Stimulated activated effector memory CD8-positive, alpha-beta T cell treated with anti-CD3 and anti-CD28 coated beads, Interleukin-12 subunit alpha, Interleukin-12 subunit beta, amount 100 ng/mL, for 72 hours (primary cell): ENCODE measurements around the gene SMCO2.

Experiments used
- ATAC-seq: fragments of 150-1000 bp; cut with Tn5 transposase; 2 replicates; pipeline ENCODE4 v1.10.0; 2021
- DNase-seq, 2 donors: peaks; one replicate each; pipeline ENCODE4 v3.0.0; 2021 to 2022; ENCODE audit warnings: low spot score in 2 of 2
- H3K27ac Mint-ChIP-seq: one replicate; pipeline ENCODE4 v1.8.0; 2022; ENCODE audit warnings: mild to moderate bottlenecking, mixed read lengths
- H3K36me3 Mint-ChIP-seq: one replicate; pipeline ENCODE4 v1.8.0; 2022; ENCODE audit warnings: mild to moderate bottlenecking, mixed read lengths
- H3K4me1 Mint-ChIP-seq: one replicate; pipeline ENCODE4 v1.8.0; 2022; ENCODE audit warnings: mixed read lengths
- H3K4me3 Mint-ChIP-seq: one replicate; pipeline ENCODE4 v1.8.0; 2022; ENCODE audit warnings: mild to moderate bottlenecking, mixed read lengths
- H3K9me3 Mint-ChIP-seq: one replicate; pipeline ENCODE4 v1.8.0; 2022; ENCODE audit warnings: mixed read lengths

SMCO2 gene

GRCh38 chr12:27468241-27468640, 21.7 kb downstream of the SMCO2 start:
- no peak for ATAC-seq
- no peak overlapping the region for H3K4me3 Mint-ChIP-seq
- no peak overlapping the region for H3K27ac Mint-ChIP-seq
- no peak for DNase-seq
- H3K4me1 Mint-ChIP-seq, result peaks cover 10% of the 10 kb centered on the region
- H3K36me3 Mint-ChIP-seq, result no peaks in the 10 kb centered on the region
- no peaks in the 10 kb centered on the region for H3K9me3 Mint-ChIP-seq

GRCh38 chr12:27469176-27469736, 22.7 kb downstream of the SMCO2 start:
- no peaks in the 10 kb centered on the region for H3K36me3 Mint-ChIP-seq
- H3K4me3 Mint-ChIP-seq, result no peak overlapping the region
- no peaks in the 10 kb centered on the region for H3K9me3 Mint-ChIP-seq
- H3K27ac Mint-ChIP-seq, result no peak overlapping the region
- peaks cover under 1% of the 10 kb centered on the region for H3K4me1 Mint-ChIP-seq
- DNase-seq (no peak), ATAC-seq (no peak)

GRCh38 chr12:27472604-27473003, 26.1 kb downstream of the SMCO2 start:
- Mint-ChIP-seq H3K4me1 (no peaks in the 10 kb centered on the region), H3K36me3 (no peaks in the 10 kb centered on the region), H3K4me3 (no peak overlapping the region), H3K9me3 (peaks cover 23% of the 10 kb centered on the region), H3K27ac (no peak overlapping the region)
- no peak for ATAC-seq
- no peak for DNase-seq

- DNase-seq, result peak in 1 of 2 donors; percentile 34
- H3K9me3 Mint-ChIP-seq, result peaks cover 30% of the 10 kb centered on the region
- H3K27ac Mint-ChIP-seq, result no peak overlapping the region
Measured at GRCh38 chr12:27474344-27474743, 27.8 kb downstream of the SMCO2 start.

GRCh38 chr12:27477049-27477448, 30.5 kb downstream of the SMCO2 start:
- H3K9me3 Mint-ChIP-seq, result peaks cover 34% of the 10 kb centered on the region
- no peak overlapping the region for H3K4me3 Mint-ChIP-seq
- no peak overlapping the region for H3K27ac Mint-ChIP-seq
- ATAC-seq, result no peak
- no peaks in the 10 kb centered on the region for H3K4me1 Mint-ChIP-seq
- no peaks in the 10 kb centered on the region for H3K36me3 Mint-ChIP-seq
- DNase-seq, result no peak

More at GRCh38 chr12:27474344-27474743, 27.8 kb downstream of the SMCO2 start:
- no peak for ATAC-seq
- no peaks in the 10 kb centered on the region for H3K4me1 Mint-ChIP-seq
- no peaks in the 10 kb centered on the region for H3K36me3 Mint-ChIP-seq
- H3K4me3 Mint-ChIP-seq, result no peak overlapping the region

- ATAC-seq (no peak), DNase-seq (no peak)
- Mint-ChIP-seq H3K36me3 (no peaks in the 10 kb centered on the region), H3K27ac (no peak overlapping the region), H3K4me1 (no peaks in the 10 kb centered on the region), H3K4me3 (no peak overlapping the region), H3K9me3 (peaks cover 34% of the 10 kb centered on the region)
Measured at GRCh38 chr12:27478949-27479348, 32.4 kb downstream of the SMCO2 start.

GRCh38 chr12:27480016-27480415, 33.5 kb downstream of the SMCO2 start:
- Mint-ChIP-seq H3K36me3 (no peaks in the 10 kb centered on the region), H3K27ac (no peak overlapping the region), H3K4me1 (no peaks in the 10 kb centered on the region), H3K9me3 (peaks cover 31% of the 10 kb centered on the region), H3K4me3 (no peak overlapping the region)
- ATAC-seq (no peak), DNase-seq (no peak)

GRCh38 chr12:27486961-27487360, 40.4 kb downstream of the SMCO2 start:
- ATAC-seq (no peak), DNase-seq (no peak)
- H3K9me3 Mint-ChIP-seq, result no peaks in the 10 kb centered on the region
- no peaks in the 10 kb centered on the region for H3K36me3 Mint-ChIP-seq
- H3K4me3 Mint-ChIP-seq, result no peak overlapping the region
- H3K4me1 Mint-ChIP-seq, result no peaks in the 10 kb centered on the region
- H3K27ac Mint-ChIP-seq, result no peak overlapping the region

GRCh38 chr12:27488479-27488878, 41.9 kb downstream of the SMCO2 start:
- Mint-ChIP-seq H3K4me3 (no peak overlapping the region), H3K9me3 (no peaks in the 10 kb centered on the region), H3K27ac (no peak overlapping the region), H3K4me1 (no peaks in the 10 kb centered on the region), H3K36me3 (no peaks in the 10 kb centered on the region)
- ATAC-seq (no peak), DNase-seq (no peak)

GRCh38 chr12:27491226-27491625, 44.7 kb downstream of the SMCO2 start:
- ATAC-seq (no peak), DNase-seq (no peak)
- Mint-ChIP-seq H3K27ac (no peak overlapping the region), H3K4me3 (no peak overlapping the region), H3K4me1 (no peaks in the 10 kb centered on the region), H3K9me3 (no peaks in the 10 kb centered on the region), H3K36me3 (no peaks in the 10 kb centered on the region)

GRCh38 chr12:27493260-27493940, 46.9 kb downstream of the SMCO2 start:
- Mint-ChIP-seq H3K4me1 (peaks cover 10% of the 10 kb centered on the region), H3K4me3 (no peak overlapping the region), H3K27ac (no peak overlapping the region), H3K9me3 (no peaks in the 10 kb centered on the region), H3K36me3 (no peaks in the 10 kb centered on the region)
- DNase-seq (no peak), ATAC-seq (no peak)

- Mint-ChIP-seq H3K36me3 (no peaks in the 10 kb centered on the region), H3K4me3 (no peak overlapping the region), H3K4me1 (peaks cover 13% of the 10 kb centered on the region), H3K27ac (no peak overlapping the region), H3K9me3 (no peaks in the 10 kb centered on the region)
- no peak for ATAC-seq
- no peak for DNase-seq
Measured at GRCh38 chr12:27497446-27497845, 50.9 kb downstream of the SMCO2 start.

GRCh38 chr12:27498149-27498548, 51.6 kb downstream of the SMCO2 start:
- ATAC-seq, result peak; percentile 97
- Mint-ChIP-seq H3K4me1 (peaks cover 13% of the 10 kb centered on the region), H3K36me3 (no peaks in the 10 kb centered on the region), H3K27ac (no peak overlapping the region), H3K4me3 (no peak overlapping the region), H3K9me3 (no peaks in the 10 kb centered on the region)
- no peak for DNase-seq

GRCh38 chr12:27498761-27499160, 52.2 kb downstream of the SMCO2 start:
- no peaks in the 10 kb centered on the region for H3K36me3 Mint-ChIP-seq
- no peak for ATAC-seq
- no peak overlapping the region for H3K4me3 Mint-ChIP-seq
- DNase-seq, result no peak
- H3K9me3 Mint-ChIP-seq, result no peaks in the 10 kb centered on the region
- H3K27ac Mint-ChIP-seq, result no peak overlapping the region
- H3K4me1 Mint-ChIP-seq, result peaks cover 13% of the 10 kb centered on the region

GRCh38 chr12:27499377-27499776, 52.8 kb downstream of the SMCO2 start:
- H3K36me3 Mint-ChIP-seq, result no peaks in the 10 kb centered on the region
- H3K4me3 Mint-ChIP-seq, result no peak overlapping the region
- ATAC-seq (no peak), DNase-seq (no peak)
- no peak overlapping the region for H3K27ac Mint-ChIP-seq
- peaks cover 13% of the 10 kb centered on the region for H3K4me1 Mint-ChIP-seq
- H3K9me3 Mint-ChIP-seq, result no peaks in the 10 kb centered on the region

GRCh38 chr12:27500546-27500945, 54.0 kb downstream of the SMCO2 start:
- Mint-ChIP-seq H3K36me3 (no peaks in the 10 kb centered on the region), H3K9me3 (no peaks in the 10 kb centered on the region), H3K27ac (no peak overlapping the region), H3K4me1 (peaks cover 13% of the 10 kb centered on the region), H3K4me3 (no peak overlapping the region)
- no peak for ATAC-seq
- DNase-seq, result no peak
